Measurements from ENCODE around the gene SLC7A8.

Gene SLC7A8

DNA sequence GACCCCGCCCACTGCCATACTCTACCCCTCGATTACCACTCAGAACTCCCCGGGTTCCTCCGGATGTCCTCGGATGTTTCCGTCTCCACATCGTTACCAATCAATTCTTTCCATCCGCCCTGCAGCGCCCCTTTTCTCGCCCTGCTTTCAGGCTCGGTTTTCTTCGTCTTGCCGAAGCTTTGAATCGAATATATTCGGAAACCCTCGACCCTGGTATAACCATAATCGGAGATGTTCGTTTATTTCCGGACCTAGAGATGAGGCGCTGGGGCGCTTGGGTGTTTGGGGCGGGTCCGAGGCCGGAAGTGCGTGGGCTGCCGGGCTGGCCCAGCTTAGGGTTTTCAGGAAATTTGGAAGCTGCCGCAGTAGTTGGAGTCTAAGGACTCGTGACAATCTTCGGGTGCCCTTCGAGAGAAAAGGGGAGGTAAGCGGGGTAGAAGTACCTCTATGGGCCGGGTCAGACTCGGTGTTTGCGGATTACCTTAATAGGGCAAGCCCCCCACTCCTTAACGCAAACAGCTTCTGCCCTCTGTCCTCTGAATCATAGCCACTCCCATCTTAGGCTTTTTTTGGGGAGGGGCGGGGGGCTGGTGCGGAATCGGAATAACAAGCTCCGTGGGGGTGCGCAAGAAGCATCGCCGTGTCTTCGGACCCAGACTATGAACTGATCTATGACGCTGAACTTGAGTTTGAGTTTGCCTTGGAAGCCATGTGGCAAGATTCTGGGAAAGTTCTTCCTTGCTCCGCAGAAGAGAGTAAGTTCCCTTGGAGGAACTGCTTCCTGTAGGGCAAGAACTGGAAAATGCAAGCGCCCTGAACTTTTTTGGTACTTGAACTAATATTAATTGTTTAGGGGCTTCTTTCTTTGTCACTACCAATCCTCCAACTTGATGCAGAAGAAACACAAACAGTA, 88.0 kb downstream of the SLC7A8 start, which contains the start of gene C14orf119:
Gene C14orf119 (plus strand): TSS at position 310 of the 913 bp plus-strand sequence. CDS start 2,154 bp downstream, outside the sequence.
- TF ChIP-seq, protein P1, sequence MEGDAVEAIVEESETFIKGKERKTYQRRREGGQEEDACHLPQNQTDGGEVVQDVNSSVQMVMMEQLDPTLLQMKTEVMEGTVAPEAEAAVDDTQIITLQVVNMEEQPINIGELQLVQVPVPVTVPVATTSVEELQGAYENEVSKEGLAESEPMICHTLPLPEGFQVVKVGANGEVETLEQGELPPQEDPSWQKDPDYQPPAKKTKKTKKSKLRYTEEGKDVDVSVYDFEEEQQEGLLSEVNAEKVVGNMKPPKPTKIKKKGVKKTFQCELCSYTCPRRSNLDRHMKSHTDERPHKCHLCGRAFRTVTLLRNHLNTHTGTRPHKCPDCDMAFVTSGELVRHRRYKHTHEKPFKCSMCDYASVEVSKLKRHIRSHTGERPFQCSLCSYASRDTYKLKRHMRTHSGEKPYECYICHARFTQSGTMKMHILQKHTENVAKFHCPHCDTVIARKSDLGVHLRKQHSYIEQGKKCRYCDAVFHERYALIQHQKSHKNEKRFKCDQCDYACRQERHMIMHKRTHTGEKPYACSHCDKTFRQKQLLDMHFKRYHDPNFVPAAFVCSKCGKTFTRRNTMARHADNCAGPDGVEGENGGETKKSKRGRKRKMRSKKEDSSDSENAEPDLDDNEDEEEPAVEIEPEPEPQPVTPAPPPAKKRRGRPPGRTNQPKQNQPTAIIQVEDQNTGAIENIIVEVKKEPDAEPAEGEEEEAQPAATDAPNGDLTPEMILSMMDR (IDR thresholded peaks at IDR 0.05; ENCODE audit: low read depth, low read length, missing control alignments), result no peak
- H3K4me3 ChIP-seq (ENCODE audit: low read depth, low read length), result peak within 1 kb of the TSS; percentile 100

DNA sequence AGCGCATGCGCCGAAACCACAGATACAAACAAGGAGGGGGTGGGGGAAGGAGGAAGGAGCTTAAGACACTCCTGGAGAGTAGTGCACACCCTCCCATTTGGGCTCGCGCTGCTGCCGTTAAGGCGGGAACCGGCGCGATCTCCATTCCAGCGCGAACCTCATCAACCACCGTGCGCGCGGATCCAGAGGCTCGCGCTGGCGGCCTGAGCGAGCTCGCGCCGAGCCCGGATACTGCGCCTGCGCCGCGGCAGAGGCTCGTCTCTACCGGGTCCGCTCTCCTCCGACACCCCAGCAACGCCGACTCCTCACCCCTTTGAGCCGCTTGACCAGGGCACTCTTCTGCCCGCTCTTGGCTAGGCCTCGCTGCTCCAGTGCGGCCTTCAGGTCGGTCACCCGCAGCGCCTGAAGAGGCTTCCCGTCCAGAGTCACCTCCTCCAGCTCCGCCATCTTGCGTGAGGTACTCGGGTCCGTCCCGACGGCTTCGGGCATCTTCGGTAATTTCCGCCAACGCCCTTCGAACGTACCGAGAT, 88.7 kb downstream of the SLC7A8 start, which contains the start of gene ACIN1:
Gene ACIN1 (minus strand): TSS at position 471 of the 530 bp plus-strand sequence. CDS start 24 bp downstream, at position 447.
- Histone ChIP-seq H3K27ac (peak within 1 kb of the TSS; percentile 97), H3K27me3 (replicated peaks) (no peaks in the 10 kb centered on the region), H3K36me3 (replicated peaks) (peaks cover 26% of the 10 kb centered on the region), H3K4me3 (ENCODE audit: low read depth, low read length) (peak within 1 kb of the TSS; percentile 100)
- TF ChIP-seq, protein P1 (IDR thresholded peaks at IDR 0.05; ENCODE audit: low read depth, low read length, missing control alignments), result no peak
- in situ Hi-C loops (cut with HindIII; ENCODE audit: low pct_ligation_motif_present, low sequenced_read_pairs), result no loop called here
- DNase-seq, result peak; percentile 78

More for the DNA sequence above, 88.0 kb downstream of the SLC7A8 start, which contains the start of gene C14orf119:
- in situ Hi-C loops (cut with HindIII; ENCODE audit: low pct_ligation_motif_present, low sequenced_read_pairs), result no loop called here
- Histone ChIP-seq H3K36me3 (replicated peaks) (peaks cover 19% of the 10 kb centered on the region), H3K27ac (peak within 1 kb of the TSS; percentile 97), H3K27me3 (replicated peaks) (no peaks in the 10 kb centered on the region)
- DNase-seq, result peak; percentile 99

DNA sequence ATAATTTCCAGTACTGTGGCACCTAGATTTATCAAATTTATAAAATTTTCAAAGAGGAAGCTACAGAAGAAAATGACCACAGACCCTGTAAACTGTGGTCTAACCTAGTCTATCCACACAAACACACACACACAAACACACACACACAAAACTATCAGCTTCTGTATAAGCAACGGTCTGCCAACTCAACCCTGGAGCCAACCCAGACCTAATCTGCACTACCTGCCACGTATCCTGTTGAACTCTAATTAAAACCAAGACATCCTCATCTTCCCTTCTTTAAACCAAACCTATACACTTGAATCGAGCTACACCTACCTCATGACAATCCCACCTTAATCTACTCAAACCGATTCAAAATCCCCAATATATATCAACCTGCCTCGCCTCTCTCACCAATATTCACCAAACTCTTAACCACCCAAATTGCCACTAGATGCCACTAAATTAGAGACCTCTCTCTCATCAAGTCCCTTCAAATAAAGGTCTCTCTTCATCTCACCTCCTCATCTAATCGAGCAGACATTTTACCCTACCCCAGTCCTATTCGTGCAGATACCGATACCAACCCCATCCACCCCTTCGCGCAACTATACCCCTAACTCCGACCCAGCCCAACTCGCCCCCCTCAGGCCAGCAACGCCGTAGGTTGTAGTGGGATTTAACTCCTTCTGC, 89.3 kb downstream of the SLC7A8 start:
- in situ Hi-C loops (cut with HindIII; ENCODE audit: low pct_ligation_motif_present, low sequenced_read_pairs), result no loop called here
- TF ChIP-seq, protein P1 (IDR thresholded peaks at IDR 0.05; ENCODE audit: low read depth, low read length, missing control alignments), result peak; percentile 60
- peak overlapping the region; percentile 100 for H3K4me3 ChIP-seq (ENCODE audit: low read depth, low read length)
- H3K36me3 ChIP-seq (replicated peaks), result peaks cover 32% of the 10 kb centered on the region
- no peaks in the 10 kb centered on the region for H3K27me3 ChIP-seq (replicated peaks)
- no peak for DNase-seq
- peak overlapping the region; percentile 97 for H3K27ac ChIP-seq

DNA sequence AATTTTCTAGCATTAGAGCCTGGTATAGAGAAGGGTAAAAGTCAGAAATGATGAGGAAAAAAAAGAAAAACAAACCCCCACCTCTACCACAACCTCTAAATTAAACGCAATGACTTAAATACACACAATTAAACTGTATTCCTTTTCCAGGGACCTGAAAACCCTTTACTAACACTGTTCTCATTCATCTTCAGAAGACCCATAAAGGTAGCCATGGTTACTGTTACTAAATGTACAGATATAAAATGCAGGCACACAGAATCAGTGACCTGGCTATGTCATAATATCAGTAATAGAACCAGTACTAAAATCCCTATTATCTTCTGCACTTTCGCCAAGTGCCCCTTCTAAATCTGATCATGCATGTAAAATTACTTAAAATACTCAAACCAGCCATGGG, 89.9 kb downstream of the SLC7A8 start:
- no peak overlapping the region for H3K27ac ChIP-seq

DNA sequence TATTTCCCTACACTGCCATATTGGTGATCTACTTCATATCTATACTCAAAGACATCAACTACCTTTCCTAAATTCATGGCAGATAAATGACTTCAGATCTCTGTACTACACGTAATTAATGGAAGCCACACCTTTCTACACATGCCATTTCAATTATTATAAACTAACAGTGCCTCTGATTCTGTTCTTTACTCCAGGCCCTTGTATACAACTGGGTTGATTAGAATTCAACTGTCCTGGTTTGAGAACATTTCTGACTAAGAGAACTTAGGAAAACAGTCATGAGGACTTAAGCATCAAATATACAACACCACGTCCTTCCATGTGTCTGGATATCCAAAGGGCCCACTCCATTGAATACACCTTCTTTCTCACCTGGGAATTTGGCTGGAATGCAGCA, 90.4 kb downstream of the SLC7A8 start:
- DNase-seq, result no peak
- Histone ChIP-seq H3K27ac (no peak overlapping the region), H3K36me3 (replicated peaks) (peaks cover 30% of the 10 kb centered on the region), H3K27me3 (replicated peaks) (no peaks in the 10 kb centered on the region), H3K4me3 (ENCODE audit: low read depth, low read length) (no peak overlapping the region)
- TF ChIP-seq, protein P1 (IDR thresholded peaks at IDR 0.05; ENCODE audit: low read depth, low read length, missing control alignments), result no peak
- in situ Hi-C loops (cut with HindIII; ENCODE audit: low pct_ligation_motif_present, low sequenced_read_pairs), result no loop called here

More for the DNA sequence above, 89.9 kb downstream of the SLC7A8 start:
- Histone ChIP-seq H3K4me3 (ENCODE audit: low read depth, low read length) (peak overlapping the region; percentile 100), H3K27me3 (replicated peaks) (no peaks in the 10 kb centered on the region), H3K36me3 (replicated peaks) (peaks cover 32% of the 10 kb centered on the region)
- no peak for DNase-seq
- in situ Hi-C loops (cut with HindIII; ENCODE audit: low pct_ligation_motif_present, low sequenced_read_pairs), result no loop called here
- TF ChIP-seq, protein P1 (IDR thresholded peaks at IDR 0.05; ENCODE audit: low read depth, low read length, missing control alignments), result no peak
